Effector memory CD4-positive, alpha-beta T cell (primary cell): Measurements from ENCODE around the gene XPNPEP1.

ENCODE experiments used
- DNase-seq, 3 donors: peaks; one replicate each; pipeline ENCODE4 v3.0.0-alpha.2; 2020
- H3K27ac ChIP-seq: 2 replicates; pipeline ENCODE4 v1.7.0; 2013; ENCODE audit warnings: mild to moderate bottlenecking, low read length, moderate library complexity; ENCODE audit not compliant: insufficient read depth, poor library complexity, severe bottlenecking
- H3K27me3 ChIP-seq: replicated peaks from 2 replicates; pipeline ENCODE4 v1.7.0; 2013; ENCODE audit warnings: mild to moderate bottlenecking, low read length; ENCODE audit not compliant: insufficient read depth, control insufficient read depth, poor library complexity, severe bottlenecking
- H3K36me3 ChIP-seq: 2 replicates; pipeline ENCODE4 v1.7.0; 2013; ENCODE audit warnings: mild to moderate bottlenecking, low read length, moderate library complexity; ENCODE audit not compliant: control insufficient read depth, insufficient read depth
- H3K4me1 ChIP-seq: 2 replicates; pipeline ENCODE4 v1.7.0; 2013; ENCODE audit warnings: low read length, mild to moderate bottlenecking; ENCODE audit not compliant: control insufficient read depth, insufficient read depth, poor library complexity, severe bottlenecking
- H3K4me3 ChIP-seq: 2 replicates; pipeline ENCODE4 v1.7.0; 2013; ENCODE audit warnings: low read length, low read depth, mild to moderate bottlenecking; ENCODE audit not compliant: insufficient read depth, poor library complexity, severe bottlenecking
- H3K9me3 ChIP-seq: 2 replicates; pipeline ENCODE4 v1.7.0; 2013; ENCODE audit warnings: mild to moderate bottlenecking, low read length, moderate library complexity; ENCODE audit not compliant: control insufficient read depth
- total RNA-seq, 3 donors: gene quantifications; one replicate each; lab custom pipeline; 2026; lab: John Stamatoyannopoulos, UW

XPNPEP1 gene
- total RNA-seq, result 63.5 to 72.8 (median 70.7) reads per million in 3 donors

- no peaks in the 10 kb centered on the region for H3K9me3 ChIP-seq
- DNase-seq, result peak; percentile 67 to 78 (median 77)
- H3K27ac ChIP-seq, result peak within 1 kb of the TSS; percentile 76
- peaks cover 18% of the 10 kb centered on the region for H3K4me1 ChIP-seq
- H3K27me3 ChIP-seq, result no peaks in the 10 kb centered on the region
- no peaks in the 10 kb centered on the region for H3K36me3 ChIP-seq
- peak within 1 kb of the TSS; percentile 86 for H3K4me3 ChIP-seq
Observed at GRCh38 chr10:109922976-109923921, at the start of gene XPNPEP1. Gene XPNPEP1 (minus strand): TSS chr10:109923511. CDS start chr10:109923433, 78 bp downstream.

GRCh38 chr10:109972372-109973001 is 49.2 kb upstream of the XPNPEP1 start:
- no peak overlapping the region for H3K4me3 ChIP-seq

GRCh38 chr10:109971634-109972033 is 48.3 kb upstream of the XPNPEP1 start:
- H3K27me3 ChIP-seq, result no peaks in the 10 kb centered on the region
- no peaks in the 10 kb centered on the region for H3K36me3 ChIP-seq
- no peak for DNase-seq
- no peak overlapping the region for H3K27ac ChIP-seq
- no peaks in the 10 kb centered on the region for H3K9me3 ChIP-seq
- H3K4me1 ChIP-seq, result no peaks in the 10 kb centered on the region
- H3K4me3 ChIP-seq, result no peak overlapping the region

More at GRCh38 chr10:109972372-109973001, 49.2 kb upstream of the XPNPEP1 start:
- no peak overlapping the region for H3K27ac ChIP-seq
- no peak for DNase-seq
- H3K9me3 ChIP-seq, result no peaks in the 10 kb centered on the region
- H3K27me3 ChIP-seq, result no peaks in the 10 kb centered on the region
- no peaks in the 10 kb centered on the region for H3K4me1 ChIP-seq
- no peaks in the 10 kb centered on the region for H3K36me3 ChIP-seq

GRCh38 chr10:109969760-109970346 is 46.5 kb upstream of the XPNPEP1 start:
- Histone ChIP-seq H3K27ac (no peak overlapping the region), H3K36me3 (no peaks in the 10 kb centered on the region), H3K27me3 (no peaks in the 10 kb centered on the region), H3K9me3 (no peaks in the 10 kb centered on the region), H3K4me1 (no peaks in the 10 kb centered on the region), H3K4me3 (no peak overlapping the region)
- DNase-seq, result no peak

GRCh38 chr10:109968953-109969759 is 45.8 kb upstream of the XPNPEP1 start:
- H3K4me3 ChIP-seq, result no peak overlapping the region
- no peaks in the 10 kb centered on the region for H3K27me3 ChIP-seq
- no peak for DNase-seq
- H3K4me1 ChIP-seq, result no peaks in the 10 kb centered on the region
- H3K27ac ChIP-seq, result no peak overlapping the region
- H3K36me3 ChIP-seq, result no peaks in the 10 kb centered on the region
- no peaks in the 10 kb centered on the region for H3K9me3 ChIP-seq

- H3K4me3 ChIP-seq, result no peak overlapping the region
- no peaks in the 10 kb centered on the region for H3K27me3 ChIP-seq
- no peak for DNase-seq
- H3K36me3 ChIP-seq, result no peaks in the 10 kb centered on the region
- no peaks in the 10 kb centered on the region for H3K4me1 ChIP-seq
- H3K27ac ChIP-seq, result no peak overlapping the region
- H3K9me3 ChIP-seq, result no peaks in the 10 kb centered on the region
Observed at GRCh38 chr10:109967739-109968088, 44.4 kb upstream of the XPNPEP1 start.

- no peaks in the 10 kb centered on the region for H3K27me3 ChIP-seq
- no peak for DNase-seq
- no peak overlapping the region for H3K27ac ChIP-seq
- no peaks in the 10 kb centered on the region for H3K9me3 ChIP-seq
- no peaks in the 10 kb centered on the region for H3K4me1 ChIP-seq
- H3K4me3 ChIP-seq, result no peak overlapping the region
- H3K36me3 ChIP-seq, result no peaks in the 10 kb centered on the region
Observed at GRCh38 chr10:109966961-109967738, 43.8 kb upstream of the XPNPEP1 start.

- no peak for DNase-seq
- Histone ChIP-seq H3K36me3 (no peaks in the 10 kb centered on the region), H3K4me1 (no peaks in the 10 kb centered on the region), H3K27me3 (no peaks in the 10 kb centered on the region), H3K4me3 (no peak overlapping the region), H3K9me3 (no peaks in the 10 kb centered on the region), H3K27ac (no peak overlapping the region)
Observed at GRCh38 chr10:109964318-109964717, 41.0 kb upstream of the XPNPEP1 start.

- Histone ChIP-seq H3K36me3 (no peaks in the 10 kb centered on the region), H3K9me3 (no peaks in the 10 kb centered on the region), H3K4me1 (no peaks in the 10 kb centered on the region), H3K4me3 (no peak overlapping the region), H3K27me3 (no peaks in the 10 kb centered on the region), H3K27ac (no peak overlapping the region)
- DNase-seq, result no peak
Observed at GRCh38 chr10:109963439-109963838, 40.1 kb upstream of the XPNPEP1 start.
